GM12891 (cell line): Measurements from ENCODE around the gene SART3.
"Not testable (repeated sequence)": the region's sequence is repeated elsewhere in the genome, so short reads cannot be mapped to it uniquely, and the experiment has no call there.

Experiments
- DNase-seq: peaks from one replicate; pipeline ENCODE4 v3.0.0; 2011; ENCODE audit warnings: low spot score; ENCODE audit not compliant: insufficient read length
- FAIRE-seq: peaks from 2 replicates; lab custom pipeline; 2011; peaks lifted over from hg19 to GRCh38; lab: Jason Lieb, UNC
- PAX5 ChIP-seq: IDR thresholded peaks from 2 replicates; pipeline ENCODE4 v1.6.1; 2011; ENCODE audit warnings: low read length, moderate library complexity, mild to moderate bottlenecking; ENCODE audit not compliant: insufficient read depth, severe bottlenecking
- POLR2A ChIP-seq: IDR thresholded peaks from 2 replicates; pipeline ENCODE4 v1.6.1; 2011; ENCODE audit warnings: low read depth, low read length, control low read depth
- POLR2AphosphoS5 ChIP-seq: IDR thresholded peaks from 2 replicates; pipeline ENCODE4 v1.6.1; 2011; ENCODE audit warnings: low read depth, low read length, control low read depth
- POU2F2 ChIP-seq: IDR thresholded peaks from 2 replicates; pipeline ENCODE4 v1.6.1; 2011; ENCODE audit warnings: low read depth, mild to moderate bottlenecking, control low read depth, low read length, moderate library complexity
- SPI1 ChIP-seq: IDR thresholded peaks from 2 replicates; pipeline ENCODE4 v1.6.1; 2011; ENCODE audit warnings: low read depth, low read length, control low read depth
- TAF1 ChIP-seq: IDR thresholded peaks from 2 replicates; pipeline ENCODE4 v1.6.1; 2011; ENCODE audit warnings: low read depth, low read length, control low read depth

SART3 gene

DNA sequence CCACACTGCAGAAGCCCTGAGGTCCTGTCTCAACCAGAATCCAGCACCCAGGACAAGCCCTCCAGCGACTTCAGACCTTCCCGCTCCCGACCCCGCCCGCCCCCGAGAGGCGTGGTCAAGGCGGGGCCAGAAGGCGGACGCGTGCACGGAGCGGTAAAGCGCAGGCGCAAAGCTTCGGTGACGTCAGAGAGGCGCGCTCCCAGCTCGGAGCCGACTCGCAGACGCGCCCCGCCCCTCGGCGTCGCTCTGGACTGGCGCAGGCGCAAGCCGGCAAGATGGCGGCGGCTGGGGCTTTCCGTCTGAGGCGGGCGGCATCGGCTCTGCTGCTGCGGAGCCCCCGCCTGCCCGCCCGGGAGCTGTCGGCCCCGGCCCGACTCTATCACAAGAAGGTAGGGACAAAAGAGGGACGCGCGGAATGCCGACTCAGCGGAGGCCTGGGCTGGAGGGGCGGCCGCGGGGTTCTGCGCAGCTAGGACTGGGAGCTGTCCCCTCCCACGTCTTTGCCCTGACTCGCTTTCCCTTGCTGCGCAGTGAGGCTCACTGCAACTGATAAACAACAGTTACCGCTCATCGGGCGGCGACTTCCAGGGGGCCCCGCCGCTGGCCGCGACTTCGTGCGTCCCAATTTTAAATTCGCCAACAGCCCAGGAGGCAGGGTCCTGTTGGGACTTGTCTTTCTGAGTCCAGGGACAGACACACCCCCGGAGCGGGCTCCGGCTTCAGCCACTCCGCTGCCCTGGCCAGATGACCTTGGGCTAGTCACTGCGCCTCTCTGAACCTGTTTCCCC is 1.6 kb upstream of the SART3 start, which contains the start of gene ISCU:
Gene ISCU, plus strand, starts transcription at position 249 of the 788 bp plus-strand sequence. Its CDS starts 27 bp downstream, at position 276.
- FAIRE-seq, result peak; percentile 93
- peak; percentile 88 for DNase-seq
- TF ChIP-seq POLR2A (peak; percentile 66; the same call in 1 of the 2 replicates), POU2F2 (no peak), TAF1 (peak; percentile 83), POLR2AphosphoS5 (peak; percentile 58)

DNA sequence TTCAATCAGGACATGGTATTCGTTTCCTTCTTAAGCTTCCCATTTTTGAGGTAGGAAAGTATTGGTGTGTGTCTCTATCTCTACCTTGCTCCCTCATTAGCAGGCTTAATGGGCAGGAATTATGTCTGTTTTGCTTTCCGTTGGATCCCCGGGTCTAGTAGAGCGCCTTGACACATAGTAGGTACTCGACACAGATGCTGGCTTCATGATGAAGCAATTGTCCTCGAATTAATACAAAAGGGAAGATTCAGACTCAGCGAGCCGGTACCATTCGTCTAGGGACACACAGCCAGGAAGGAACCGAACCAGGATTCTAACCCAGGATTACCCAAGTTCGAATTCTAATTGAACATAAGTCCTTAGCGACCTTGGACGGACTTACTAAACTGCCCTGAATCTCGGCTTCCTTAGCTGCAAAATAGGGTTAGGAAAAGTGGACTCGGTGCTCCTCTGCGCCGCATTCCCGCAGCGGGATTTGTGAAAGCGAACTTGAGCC is 927 bp upstream of the SART3 start:
- no peak for DNase-seq
- TF ChIP-seq POU2F2 (no peak), PAX5 (no peak), TAF1 (no peak)
- no peak for FAIRE-seq

DNA sequence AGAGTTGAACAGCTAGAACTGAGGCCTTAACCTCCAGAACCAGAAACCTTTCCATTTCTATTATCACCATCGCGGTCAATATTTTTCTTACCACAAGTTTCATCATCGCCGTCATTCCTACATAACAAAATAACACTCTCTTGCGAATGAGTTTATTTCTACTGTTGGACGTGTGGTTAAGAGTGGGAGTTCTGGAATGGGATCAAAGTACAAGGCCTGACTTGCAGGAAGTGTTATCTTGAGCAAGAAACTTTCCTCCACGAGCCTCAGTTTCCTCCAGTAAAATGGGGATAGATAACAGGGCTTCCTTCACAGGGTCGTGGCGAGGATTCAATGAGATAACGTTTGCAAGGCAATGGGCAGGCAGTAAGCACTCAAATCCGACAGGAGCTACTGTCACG is 652 bp downstream of the SART3 start:
- TF ChIP-seq TAF1 (no peak), POLR2AphosphoS5 (no peak), PAX5 (no peak)
- FAIRE-seq, result no peak
- DNase-seq, result no peak

DNA sequence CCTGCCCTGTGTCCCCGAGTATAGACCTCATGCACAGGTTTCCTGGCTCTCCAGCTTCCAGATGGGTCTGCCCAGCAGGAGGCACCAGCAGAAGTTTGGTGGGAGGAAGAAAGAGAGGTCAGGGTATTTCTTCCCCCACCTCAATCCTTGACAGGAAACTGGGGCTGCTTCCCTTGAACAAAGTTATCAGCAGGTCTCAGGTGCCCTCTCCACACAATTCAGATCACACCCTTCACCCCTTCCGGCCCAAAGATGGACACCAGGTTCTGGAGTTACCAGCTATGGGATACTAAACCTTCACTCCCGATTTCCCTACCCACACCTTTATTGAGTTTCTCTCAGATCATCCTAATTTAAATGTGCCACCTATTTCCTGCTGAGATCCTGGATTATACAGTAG is 1.2 kb downstream of the SART3 start:
- no peak for FAIRE-seq
- TF ChIP-seq PAX5 (no peak), POLR2A (no peak), POU2F2 (no peak), POLR2AphosphoS5 (no peak), TAF1 (no peak), SPI1 (no peak)
- no peak for DNase-seq

DNA sequence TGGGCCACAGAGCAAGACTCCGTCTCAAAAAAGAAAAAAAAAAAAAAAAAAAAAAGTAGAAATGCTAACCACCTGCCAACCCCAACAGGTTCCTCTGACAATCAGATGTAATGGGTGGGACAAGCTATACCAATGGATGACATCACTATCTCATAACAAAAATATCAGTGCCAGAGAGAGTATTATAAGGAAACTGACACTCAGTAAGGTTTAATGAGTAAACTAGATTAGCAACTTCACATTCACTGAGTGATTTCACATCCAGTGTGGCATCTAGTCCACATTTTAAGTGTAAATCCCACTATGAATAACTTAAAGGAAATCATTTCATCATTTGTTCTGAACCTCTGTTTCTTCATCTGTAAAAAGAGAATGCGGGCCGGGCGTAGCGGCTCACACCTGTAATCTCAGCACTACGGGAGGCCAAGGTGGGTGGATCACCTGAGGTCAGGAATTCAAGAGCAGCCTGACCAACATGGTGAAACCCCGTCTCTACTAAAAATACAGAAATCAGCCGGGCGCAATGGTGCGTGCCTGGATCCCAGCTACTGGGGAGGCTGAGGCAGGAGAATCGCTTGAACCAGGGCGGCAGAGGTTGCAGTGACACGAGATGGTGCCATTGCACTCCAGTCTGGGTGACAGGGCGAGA is 1.8 kb downstream of the SART3 start:
- TF ChIP-seq PAX5 (no peak), SPI1 (no peak), TAF1 (no peak), POLR2AphosphoS5 (no peak), POLR2A (no peak), POU2F2 (no peak)
- DNase-seq (no peak), FAIRE-seq (peak; percentile 38)

DNA sequence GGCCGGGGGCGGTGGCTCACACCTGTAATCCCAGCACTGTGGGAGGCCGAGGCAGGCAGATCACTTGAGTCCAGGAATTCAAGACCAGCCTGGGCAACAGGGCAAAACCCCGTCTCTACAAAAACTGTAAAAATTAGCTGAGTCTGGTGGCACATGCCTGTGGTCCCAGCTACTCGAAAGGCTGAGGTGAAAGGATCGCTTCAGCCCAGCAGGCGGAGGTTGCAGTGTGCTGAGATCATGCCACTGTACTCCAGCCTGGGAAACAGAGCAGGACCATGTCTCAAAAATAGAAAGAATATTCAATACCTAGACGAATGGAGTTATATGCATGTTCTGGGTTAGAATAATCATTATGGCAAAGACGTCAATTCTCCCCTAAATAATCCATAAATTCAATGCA is 5.6 kb downstream of the SART3 start:
- peak; percentile 26 for FAIRE-seq
- not testable (repeated sequence) for DNase-seq

DNA sequence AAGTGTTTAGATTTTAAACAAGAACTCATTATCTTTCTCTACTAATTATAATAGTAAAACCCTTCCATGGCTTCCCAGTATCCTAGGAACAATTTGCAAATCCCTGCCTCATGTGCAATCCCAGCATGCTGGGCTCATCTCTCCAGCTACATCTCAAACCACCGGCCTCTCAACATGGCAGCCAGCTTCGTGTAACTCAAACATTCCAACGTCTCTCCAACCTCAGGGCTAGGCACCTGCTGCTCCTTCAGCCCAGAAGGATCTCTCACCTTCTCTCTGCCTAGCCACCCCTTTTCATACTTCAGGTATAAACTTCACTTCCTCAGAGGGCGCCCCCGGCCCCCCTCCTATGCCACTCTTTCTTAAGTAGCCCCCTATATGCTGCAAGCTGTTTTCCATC is 7.2 kb downstream of the SART3 start:
- TF ChIP-seq SPI1, result no peak
- TF ChIP-seq POU2F2, result no peak
- 0 out of 2 replicates have a peak, but pooled peaks have one; percentile 22 for TF ChIP-seq POLR2AphosphoS5
- TF ChIP-seq PAX5, result no peak
- no peak for TF ChIP-seq TAF1
- no peak for TF ChIP-seq POLR2A
- FAIRE-seq (no peak), DNase-seq (no peak)

DNA sequence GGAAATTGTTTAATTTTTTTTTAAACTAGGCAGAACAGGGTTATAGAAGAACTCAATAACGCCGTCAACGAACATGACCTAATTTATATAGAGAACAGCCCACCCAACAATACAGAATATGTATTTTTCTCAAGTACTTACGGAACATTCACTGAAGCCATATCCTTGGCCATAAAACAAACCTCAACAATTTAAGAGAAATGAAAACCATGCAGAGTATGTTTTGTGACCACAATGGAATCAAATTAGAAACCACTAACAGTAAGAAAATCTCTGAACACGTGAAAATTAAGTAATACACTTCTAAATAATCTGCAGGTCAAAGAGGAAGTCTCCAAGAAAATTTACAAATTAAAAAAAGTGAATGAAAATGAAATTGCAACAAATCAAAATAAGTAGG is 9.4 kb downstream of the SART3 start:
- no peak for FAIRE-seq
- TF ChIP-seq TAF1 (no peak), POLR2AphosphoS5 (no peak), SPI1 (no peak), POLR2A (no peak), PAX5 (no peak), POU2F2 (no peak)
- DNase-seq, result no peak

DNA sequence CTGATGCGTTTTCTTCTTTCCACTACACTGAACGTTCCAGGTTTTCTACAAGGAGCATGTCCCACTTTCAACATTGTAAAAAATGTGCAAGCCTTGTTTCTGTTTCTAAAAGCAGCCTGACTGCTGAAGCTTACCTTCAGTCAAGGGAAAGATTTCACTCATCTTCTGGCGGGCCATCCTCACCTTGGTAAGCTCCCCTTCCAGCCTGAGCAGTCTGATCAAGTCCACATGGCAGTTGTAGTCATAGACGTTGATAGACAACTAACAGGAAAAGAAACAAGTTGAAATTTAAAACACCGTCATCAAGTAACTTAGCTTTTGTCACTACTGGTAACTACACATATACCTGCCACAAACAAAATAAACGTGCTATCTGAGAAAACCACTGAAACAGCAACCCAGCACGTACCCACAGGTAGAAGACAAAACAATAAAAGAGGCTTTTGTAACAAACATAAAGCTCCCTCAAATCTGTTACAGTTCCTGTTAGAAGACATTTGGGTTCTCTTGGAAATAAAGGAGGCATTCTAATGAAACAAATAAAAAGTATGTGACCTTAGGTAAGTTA is 11.9 kb downstream of the SART3 start:
- DNase-seq (no peak), FAIRE-seq (peak; percentile 65)
- no peak for TF ChIP-seq SPI1

DNA sequence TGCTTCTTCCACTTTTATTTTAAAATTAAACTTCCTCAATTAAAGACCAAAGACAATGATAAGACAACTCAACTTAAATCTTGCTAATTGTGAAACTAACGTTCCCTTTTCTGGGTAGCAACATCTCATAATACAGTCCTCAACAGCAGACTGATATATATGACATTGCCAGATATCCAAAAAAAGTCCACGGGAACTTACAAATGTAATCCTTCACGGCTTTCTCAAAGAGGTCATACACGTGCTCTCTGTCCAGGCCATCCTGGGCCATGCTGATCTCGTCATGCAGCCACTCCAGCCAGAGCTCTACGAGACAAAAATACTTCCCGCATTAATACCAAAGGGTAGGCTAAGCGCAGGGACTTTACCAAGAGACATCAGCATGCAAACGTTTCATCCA is 13.3 kb downstream of the SART3 start:
- TF ChIP-seq SPI1 (no peak), TAF1 (no peak), POU2F2 (no peak), POLR2A (no peak), PAX5 (no peak), POLR2AphosphoS5 (no peak)
- DNase-seq (no peak), FAIRE-seq (no peak)
